OCI-LY7 (cell line): ENCODE measurements around the gene TMF1. TPM values are rescaled to one million over a fixed set of nuclear protein-coding genes. Genes with fewer than 3 reads are reported as not detected.

Source experiments
- BruUV-seq: library from RNA; stranded (reverse); fragments of 400-500 nt; replicated peaks from 2 replicates; lab custom pipeline; 2021; lab: Mats Ljungman, UMichigan
- CTCF ChIA-PET: fragments of 300-600 bp; sonication (Branson Sonifier 250); formaldehyde crosslinking; loops from one replicate; lab custom pipeline; 2022; ENCODE audit warnings: antibody characterized with exemption; ENCODE audit not compliant: unreplicated experiment; lab: Charles Lee
- POLR2A ChIA-PET: fragments of 300-600 bp; sonication (Branson Sonifier 250); formaldehyde crosslinking; loops from one replicate; lab custom pipeline; 2022; ENCODE audit warnings: antibody characterized with exemption; lab: Charles Lee
- DNase-seq: peaks from one replicate; pipeline ENCODE4 v3.0.0-alpha.2; 2015; ENCODE audit warnings: low spot score
- H2AFZ ChIP-seq: fragments of 200-600 bp; sonication (generic), shearing (Covaris generic); 2 replicates; pipeline ENCODE4 v1.6.1; 2014; ENCODE audit warnings: mild to moderate bottlenecking, antibody characterized with exemption, low read length, moderate library complexity
- H3K27ac ChIP-seq: fragments of 200-600 bp; sonication (generic); 2 replicates; pipeline ENCODE4 v1.5.1; 2014; ENCODE audit warnings: mixed run types, low read depth, mild to moderate bottlenecking, moderate library complexity, low read length, inconsistent platforms; ENCODE audit not compliant: poor library complexity, severe bottlenecking
- H3K36me3 ChIP-seq: fragments of 200-600 bp; sonication (generic); 2 replicates; pipeline ENCODE4 v1.6.1; 2014; ENCODE audit warnings: mild to moderate bottlenecking, antibody characterized with exemption, low read length, moderate library complexity, mixed read lengths; ENCODE audit not compliant: insufficient read depth
- H3K4me1 ChIP-seq: fragments of 200-600 bp; sonication (generic); 2 replicates; pipeline ENCODE4 v1.5.1; 2014; ENCODE audit warnings: mild to moderate bottlenecking, low read length; ENCODE audit not compliant: insufficient read depth, poor library complexity, severe bottlenecking
- H3K4me2 ChIP-seq: fragments of 200-600 bp; sonication (generic); 2 replicates; pipeline ENCODE4 v1.6.1; 2014; ENCODE audit warnings: mild to moderate bottlenecking, low read length
- H3K4me3 ChIP-seq: fragments of 200-600 bp; sonication (generic); 2 replicates; pipeline ENCODE4 v1.5.1; 2014; ENCODE audit warnings: mild to moderate bottlenecking, low read depth, low read length; ENCODE audit not compliant: poor library complexity, severe bottlenecking
- H3K79me2 ChIP-seq: fragments of 200-600 bp; sonication (generic); 2 replicates; pipeline ENCODE4 v1.6.1; 2016; ENCODE audit warnings: low read depth, mild to moderate bottlenecking, low read length, moderate library complexity, mixed read lengths; ENCODE audit not compliant: insufficient read depth
- H3K9me2 ChIP-seq: fragments of 200-600 bp; sonication (generic); 2 replicates; pipeline ENCODE4 v1.6.1; 2016; ENCODE audit warnings: mild to moderate bottlenecking, low read length, mixed read lengths; ENCODE audit not compliant: insufficient read depth
- H3K9me3 ChIP-seq: fragments of 200-600 bp; sonication (generic); 2 replicates; pipeline ENCODE4 v1.6.1; 2014; ENCODE audit warnings: mild to moderate bottlenecking, mixed run types, low read length, mixed read lengths
- H4K20me1 ChIP-seq: fragments of 200-600 bp; sonication (generic); 2 replicates; pipeline ENCODE4 v1.6.1; 2014; ENCODE audit warnings: mild to moderate bottlenecking, antibody characterized with exemption, low read length, moderate library complexity, mixed read lengths; ENCODE audit not compliant: insufficient read depth
- CTCF ChIP-seq: fragments of 200-600 bp; sonication (generic); conservative IDR thresholded peaks from 2 replicates; pipeline ENCODE4 v1.5.1; 2014; ENCODE audit warnings: mild to moderate bottlenecking, antibody characterized with exemption, low read length, moderate library complexity, mixed read lengths
- EZH2phosphoT487 ChIP-seq: fragments of 200-600 bp; sonication (generic); IDR thresholded peaks from 2 replicates; pipeline ENCODE4 v1.6.1; 2018; ENCODE audit warnings: low read depth, borderline replicate concordance, mild to moderate bottlenecking, mixed run types, antibody characterized with exemption, low read length, moderate library complexity, mixed read lengths
- intact Hi-C: fragments of 100-400 bp; cut with micrococcal nuclease; formaldehyde crosslinking; loops from one replicate; pipeline ENCODE4 v1.10.0; 2022; ENCODE audit not compliant: unreplicated experiment
- total RNA-seq, 2 experiments: library from RNA; depleted of rRNA in 1 of 2; stranded (reverse); fragments of >200 nt in 1 of 2; shearing (Covaris generic) in 1 of 2; gene quantifications; 2 replicates each; pipeline ENCODE4 v1.2.3, GENCODE V29; 2014 to 2022

The TMF1 gene
- total RNA-seq, 2 experiments from 2014 or later: 20.8 to 29.4 TPM

GRCh38 chr3:69094467-69095205, 42.5 kb upstream of the TMF1 start:
- TF ChIP-seq CTCF (no peak), EZH2phosphoT487 (no peak)
- Histone ChIP-seq H4K20me1 (no peaks in the 10 kb centered on the region), H3K27ac (no peak overlapping the region), H3K9me3 (no peaks in the 10 kb centered on the region), H3K36me3 (0 out of 2 replicates have a peak, but pooled peaks cover 8% of the 10 kb centered on the region), H3K9me2 (no peaks in the 10 kb centered on the region), H3K79me2 (peaks cover 19% of the 10 kb centered on the region; the same call in 1 of the 2 replicates), H3K4me3 (no peak overlapping the region), H3K4me2 (no peak overlapping the region), H2AFZ (no peak overlapping the region), H3K4me1 (peaks cover 22% of the 10 kb centered on the region)
- intact Hi-C loops: no loop called here
- POLR2A ChIA-PET: interaction anchor here (0.7 kb wide), 1 partner anchor 31 kb away, joined by 3 read pairs; no protein-coding TSS in a partner anchor
- CTCF ChIA-PET: no interaction called here
- no TSS peak for BruUV-seq
- DNase-seq: no peak

GRCh38 chr3:69092030-69092516, 39.9 kb upstream of the TMF1 start:
- intact Hi-C loops: no loop called here
- peak; percentile 56 for DNase-seq
- Histone ChIP-seq H3K9me3 (no peaks in the 10 kb centered on the region), H3K36me3 (0 out of 2 replicates have a peak, but pooled peaks cover 5% of the 10 kb centered on the region), H3K9me2 (no peaks in the 10 kb centered on the region), H3K27ac (peak overlapping the region; percentile 68), H3K4me3 (peak overlapping the region; percentile 42), H4K20me1 (no peaks in the 10 kb centered on the region), H3K4me1 (peaks cover 42% of the 10 kb centered on the region), H2AFZ (peak overlapping the region; percentile 53), H3K4me2 (peak overlapping the region; percentile 76), H3K79me2 (peaks cover 24% of the 10 kb centered on the region; the same call in 1 of the 2 replicates)
- ChIA-PET POLR2A (interaction anchor here (0.6 to 1.7 kb wide), 17 partner anchors 8 to 297 kb away, joined by 3 to 11 read pairs (median 4); no protein-coding TSS in a partner anchor), CTCF (no interaction called here)
- TF ChIP-seq EZH2phosphoT487: no peak
- no peak for TF ChIP-seq CTCF
- BruUV-seq: no TSS peak
